Fibroblast of gingiva (primary cell): ENCODE results near the gene MGAT3.

Experiments used
- DNase-seq: peaks from one replicate; pipeline ENCODE4 v3.0.0-alpha.2; 2011; ENCODE audit warnings: low read depth

Gene MGAT3

GRCh38 chr22:39471381-39472141, 14.7 kb downstream of the MGAT3 start:
- no peak for DNase-seq

- no peak for DNase-seq
These were observed 16.1 kb downstream of the MGAT3 start for GRCh38 chr22:39472570-39473556.

- no peak for DNase-seq
These were observed 17.0 kb downstream of the MGAT3 start for GRCh38 chr22:39473851-39474250.

GRCh38 chr22:39474351-39475111, 17.7 kb downstream of the MGAT3 start:
- no peak for DNase-seq

- DNase-seq = no peak
These were observed 18.5 kb downstream of the MGAT3 start for GRCh38 chr22:39475337-39475736.

- DNase-seq = no peak
These were observed 19.1 kb downstream of the MGAT3 start for GRCh38 chr22:39475902-39476301.

- DNase-seq = no peak
These were observed 19.9 kb downstream of the MGAT3 start for GRCh38 chr22:39476664-39477063.

- no peak for DNase-seq
These were observed 20.7 kb downstream of the MGAT3 start for GRCh38 chr22:39477542-39477941.

GRCh38 chr22:39478441-39478850, 21.6 kb downstream of the MGAT3 start:
- DNase-seq = no peak

GRCh38 chr22:39479254-39479653, 22.4 kb downstream of the MGAT3 start:
- no peak for DNase-seq

- no peak for DNase-seq
These were observed 23.7 kb downstream of the MGAT3 start for GRCh38 chr22:39480557-39480956.

- DNase-seq = no peak
These were observed 24.2 kb downstream of the MGAT3 start for GRCh38 chr22:39481054-39481453.

- DNase-seq = no peak
These were observed 24.8 kb downstream of the MGAT3 start for GRCh38 chr22:39481595-39481994.

GRCh38 chr22:39482768-39483167, 26.0 kb downstream of the MGAT3 start:
- DNase-seq = no peak

GRCh38 chr22:39486951-39487825, 30.4 kb downstream of the MGAT3 start:
- no peak for DNase-seq

GRCh38 chr22:39487826-39488520, 31.2 kb downstream of the MGAT3 start:
- no peak for DNase-seq

GRCh38 chr22:39488563-39489083, 31.8 kb downstream of the MGAT3 start:
- DNase-seq = no peak

- DNase-seq = no peak
These were observed 32.6 kb downstream of the MGAT3 start for GRCh38 chr22:39489094-39490068.

GRCh38 chr22:39490135-39490798, 33.5 kb downstream of the MGAT3 start:
- DNase-seq = peak; percentile 52
